ENCODE results near the gene PLPP6. TPM values are rescaled to one million over a fixed set of nuclear protein-coding genes. Genes with fewer than 3 reads are reported as not detected.

Gene PLPP6
- polyA plus RNA-seq, 1 donor from 2014 or later, result 26.3 TPM

- Histone ChIP-seq H3K36me3 (ENCODE audit: insufficient read depth, low read length) (no peaks in the 10 kb centered on the region), H3K4me2 (ENCODE audit: low read length) (no peak overlapping the region), H3K9me2 (ENCODE audit: insufficient read depth, low read length) (no peaks in the 10 kb centered on the region), H3K27ac (ENCODE audit: low read length) (no peak overlapping the region), H3K9me3 (ENCODE audit: low read length) (no peaks in the 10 kb centered on the region), H3K79me2 (replicated peaks; ENCODE audit: insufficient read depth, low read length) (no peaks in the 10 kb centered on the region), H3K27me3 (ENCODE audit: insufficient read depth, low read depth, low read length) (no peaks in the 10 kb centered on the region), H2AFZ (ENCODE audit: low read depth, low read length) (no peak overlapping the region), H3K4me3 (ENCODE audit: low read length) (no peak overlapping the region), H4K20me1 (ENCODE audit: insufficient read depth) (no peaks in the 10 kb centered on the region), H3F3A (ENCODE audit: insufficient read depth, low read length, poor library complexity, severe bottlenecking) (no peaks in the 10 kb centered on the region), H3K9ac (ENCODE audit: low read length) (no peak overlapping the region)
- no peak for TF ChIP-seq POLR2AphosphoS5 (IDR thresholded peaks at IDR 0.05)
- TF ChIP-seq CTCF (IDR thresholded peaks at IDR 0.05; ENCODE audit: poor library complexity, severe bottlenecking), result no peak
- no peak for TF ChIP-seq REST (IDR thresholded peaks at IDR 0.05; ENCODE audit: borderline replicate concordance)
- no peak for TF ChIP-seq EP300 (conservative IDR thresholded peaks at IDR 0.05; ENCODE audit: poor library complexity, severe bottlenecking)
- TF ChIP-seq SMC3 (conservative IDR thresholded peaks at IDR 0.05; ENCODE audit: poor library complexity), result no peak
- no peak for TF ChIP-seq MXI1 (conservative IDR thresholded peaks at IDR 0.05; ENCODE audit: poor library complexity, severe bottlenecking)
- no peak for TF ChIP-seq EZH2 (IDR thresholded peaks at IDR 0.05; ENCODE audit: borderline replicate concordance, insufficient read depth, low read length, poor library complexity, severe bottlenecking)
- TF ChIP-seq RAD21 (conservative IDR thresholded peaks at IDR 0.05), result no peak
- TF ChIP-seq TAF1 (IDR thresholded peaks at IDR 0.05; ENCODE audit: low read depth), result no peak
Observed at GRCh38 chr9:4671737-4672136, 9.6 kb downstream of the PLPP6 start.

GRCh38 chr9:4674783-4675182 lies 12.7 kb downstream of the PLPP6 start:
- Histone ChIP-seq H3K9me2 (ENCODE audit: insufficient read depth, low read length) (no peaks in the 10 kb centered on the region), H3F3A (ENCODE audit: insufficient read depth, low read length, poor library complexity, severe bottlenecking) (no peaks in the 10 kb centered on the region), H4K20me1 (ENCODE audit: insufficient read depth) (no peaks in the 10 kb centered on the region), H3K27me3 (ENCODE audit: insufficient read depth, low read depth, low read length) (no peaks in the 10 kb centered on the region), H3K27ac (ENCODE audit: low read length) (no peak overlapping the region), H3K79me2 (replicated peaks; ENCODE audit: insufficient read depth, low read length) (no peaks in the 10 kb centered on the region), H2AFZ (ENCODE audit: low read depth, low read length) (no peak overlapping the region), H3K9me3 (ENCODE audit: low read length) (no peaks in the 10 kb centered on the region), H3K9ac (ENCODE audit: low read length) (no peak overlapping the region), H3K4me2 (ENCODE audit: low read length) (no peak overlapping the region), H3K36me3 (ENCODE audit: insufficient read depth, low read length) (no peaks in the 10 kb centered on the region), H3K4me3 (ENCODE audit: low read length) (no peak overlapping the region)
- TF ChIP-seq TAF1 (IDR thresholded peaks at IDR 0.05; ENCODE audit: low read depth) (no peak), EP300 (conservative IDR thresholded peaks at IDR 0.05; ENCODE audit: poor library complexity, severe bottlenecking) (no peak), EZH2 (IDR thresholded peaks at IDR 0.05; ENCODE audit: borderline replicate concordance, insufficient read depth, low read length, poor library complexity, severe bottlenecking) (no peak), CTCF (IDR thresholded peaks at IDR 0.05; ENCODE audit: poor library complexity, severe bottlenecking) (no peak), POLR2AphosphoS5 (IDR thresholded peaks at IDR 0.05) (no peak), RAD21 (conservative IDR thresholded peaks at IDR 0.05) (no peak), SMC3 (conservative IDR thresholded peaks at IDR 0.05; ENCODE audit: poor library complexity) (no peak), MXI1 (conservative IDR thresholded peaks at IDR 0.05; ENCODE audit: poor library complexity, severe bottlenecking) (no peak), REST (IDR thresholded peaks at IDR 0.05; ENCODE audit: borderline replicate concordance) (no peak)
